GM23248 (cell line): ENCODE measurements around the gene FOXK1. TPM values are rescaled to one million over a fixed set of nuclear protein-coding genes. Genes with fewer than 3 reads are reported as not detected.

ENCODE experiments used
- DNase-seq: peaks from one replicate; pipeline ENCODE4 v3.0.0-alpha.2; 2015
- H2AFZ ChIP-seq: fragments of 200-600 bp; sonication (generic); 2 replicates; pipeline ENCODE4 v1.6.1; 2016; ENCODE audit warnings: antibody characterized with exemption
- H3F3A ChIP-seq: fragments of 200-600 bp; sonication (generic); 2 replicates; pipeline ENCODE4 v1.6.1; 2016; ENCODE audit warnings: mild to moderate bottlenecking, antibody characterized with exemption, mixed run types; ENCODE audit not compliant: insufficient read depth
- H3K27ac ChIP-seq: fragments of 200-600 bp; sonication (generic); 2 replicates; pipeline ENCODE4 v1.5.1; 2016; ENCODE audit warnings: mild to moderate bottlenecking
- H3K27me3 ChIP-seq: fragments of 200-600 bp; sonication (generic); replicated peaks from 2 replicates; pipeline ENCODE4 v1.6.1; 2016; ENCODE audit warnings: mild to moderate bottlenecking; ENCODE audit not compliant: insufficient read depth
- H3K36me3 ChIP-seq: fragments of 200-600 bp; sonication (generic); 2 replicates; pipeline ENCODE4 v1.6.1; 2016; ENCODE audit warnings: low read depth, mild to moderate bottlenecking
- H3K4me1 ChIP-seq: fragments of 200-600 bp; sonication (generic); 2 replicates; pipeline ENCODE4 v1.6.1; 2016; ENCODE audit warnings: mild to moderate bottlenecking; ENCODE audit not compliant: insufficient read depth
- H3K4me2 ChIP-seq: fragments of 200-600 bp; sonication (generic); one replicate; pipeline ENCODE4 v1.6.1; 2016; ENCODE audit warnings: mild to moderate bottlenecking; ENCODE audit not compliant: unreplicated experiment
- H3K4me3 ChIP-seq: fragments of 200-600 bp; sonication (generic); 2 replicates; pipeline ENCODE4 v1.5.1; 2016; ENCODE audit warnings: mild to moderate bottlenecking
- H3K79me2 ChIP-seq: fragments of 200-600 bp; sonication (generic); 2 replicates; pipeline ENCODE4 v1.6.1; 2016; ENCODE audit warnings: mild to moderate bottlenecking; ENCODE audit not compliant: insufficient read depth
- H3K9ac ChIP-seq: fragments of 200-600 bp; sonication (generic); 2 replicates; pipeline ENCODE4 v1.6.1; 2016; ENCODE audit warnings: mild to moderate bottlenecking
- H3K9me2 ChIP-seq: fragments of 200-600 bp; sonication (generic); 2 replicates; pipeline ENCODE4 v1.6.1; 2016; ENCODE audit warnings: mixed run types, mild to moderate bottlenecking, moderate library complexity; ENCODE audit not compliant: insufficient read depth
- H3K9me3 ChIP-seq: fragments of 200-600 bp; sonication (generic); one replicate; pipeline ENCODE4 v1.6.1; 2017; ENCODE audit warnings: low read depth
- H4K20me1 ChIP-seq: fragments of 200-600 bp; sonication (generic); 2 replicates; pipeline ENCODE4 v1.6.0; 2016; ENCODE audit not compliant: insufficient read depth
- EZH2 ChIP-seq: fragments of 200-600 bp; sonication (generic); IDR thresholded peaks from 2 replicates; pipeline ENCODE4 v1.6.1; 2018; ENCODE audit warnings: antibody characterized with exemption, mild to moderate bottlenecking; ENCODE audit not compliant: insufficient read depth, poor library complexity, severe bottlenecking
- EZH2phosphoT487 ChIP-seq: fragments of 200-600 bp; sonication (generic); IDR thresholded peaks from 2 replicates; pipeline ENCODE4 v1.6.1; 2018; ENCODE audit warnings: antibody characterized with exemption, moderate library complexity, mild to moderate bottlenecking, low read depth; ENCODE audit not compliant: insufficient read depth
- WGBS, 2 experiments: methylation state at CpG; one replicate each; pipeline ENCODE4 v1.1.6; 2015 to 2017; ENCODE audit warnings: low lambda C conversion rate in 2 of 2, low coverage in 1 of 2; ENCODE audit errors: missing lambda C conversion rate in 2 of 2; 5-methylcytosine and 5-hydroxymethylcytosine counted together
- in situ Hi-C: fragments of 300-500 bp; cut with MboI; formaldehyde crosslinking; loops from 2 replicates; pipeline ENCODE4 v1.15.0; 2020
- polyA plus RNA-seq: library from polyadenylated mRNA; unstranded; fragments of >200 nt; fragmentation: Nextera tagmentation; extraction: Ambion mirVana; gene quantifications from 2 replicates; pipeline ENCODE4 v1.2.1, GENCODE V29; 2016
- total RNA-seq: library from RNA; depleted of rRNA; stranded (reverse); fragments of >200 nt; shearing (Covaris generic); gene quantifications from 2 replicates; pipeline ENCODE4 v1.2.3, GENCODE V29; 2014

FOXK1 gene
- total and polyA plus RNA-seq, 2 experiments from 2014 or later = 8.5 to 16.4 TPM

DNA sequence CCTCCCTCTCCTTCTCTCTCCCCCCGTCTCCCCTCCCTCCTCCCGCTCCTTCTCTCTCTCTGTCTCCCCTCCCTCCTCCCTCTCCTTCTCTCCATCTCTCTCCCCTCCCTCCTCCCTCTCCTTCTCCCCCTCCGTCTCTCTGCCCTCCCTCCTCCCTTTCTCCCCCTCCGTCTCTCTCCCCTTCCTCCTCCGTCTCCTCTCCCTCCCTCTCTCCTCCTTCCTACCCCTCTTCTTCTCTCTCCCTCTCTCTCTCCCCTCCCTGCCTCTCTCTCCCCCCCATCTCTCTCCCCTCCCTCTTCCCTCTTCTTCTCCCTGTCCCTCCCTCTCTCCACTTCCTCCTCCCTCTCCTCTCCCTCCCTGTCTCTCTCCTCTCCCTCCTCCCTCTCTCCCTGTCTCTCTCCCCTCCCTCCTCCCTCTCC lies 125.5 kb downstream of the FOXK1 start:
- no peak for TF ChIP-seq EZH2
- no peak for TF ChIP-seq EZH2phosphoT487
- DNase-seq = no peak
- H3F3A ChIP-seq = no peaks in the 10 kb centered on the region
- H4K20me1 ChIP-seq = no peaks in the 10 kb centered on the region
- no peak overlapping the region for H3K9ac ChIP-seq
- WGBS, 2 experiments = 65 to 88% methylated on average over 5 of the region's 5 CpGs
- no peaks in the 10 kb centered on the region for H3K4me1 ChIP-seq
- H3K4me2 ChIP-seq = no peak overlapping the region
- H3K4me3 ChIP-seq = no peak overlapping the region
- H3K27me3 ChIP-seq = no peaks in the 10 kb centered on the region
- no peak overlapping the region for H2AFZ ChIP-seq
- no peaks in the 10 kb centered on the region for H3K79me2 ChIP-seq
- no peaks in the 10 kb centered on the region for H3K9me2 ChIP-seq
- in situ Hi-C loops = no loop called here
- no peaks in the 10 kb centered on the region for H3K9me3 ChIP-seq
- no peaks in the 10 kb centered on the region for H3K36me3 ChIP-seq
- H3K27ac ChIP-seq = no peak overlapping the region

DNA sequence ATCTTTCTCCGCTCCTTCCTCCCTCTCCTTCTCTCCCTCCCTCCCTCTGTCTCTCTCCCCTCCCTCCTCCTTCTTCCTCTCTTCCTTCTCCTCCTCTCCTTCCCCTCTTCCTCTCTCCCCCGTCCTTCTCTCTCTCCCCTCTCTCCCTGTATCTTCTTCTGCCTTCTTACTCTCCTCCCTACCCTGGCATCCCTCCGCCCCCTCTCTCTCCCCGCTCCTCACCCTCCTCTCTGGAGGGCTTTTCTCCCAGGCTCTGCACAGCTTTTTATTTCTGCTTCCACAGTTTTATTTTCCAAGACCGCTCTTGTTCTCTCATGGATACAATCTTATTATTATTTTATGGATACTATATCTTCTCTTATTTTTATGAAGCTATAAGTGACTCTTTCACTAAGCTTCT lies 125.9 kb downstream of the FOXK1 start:
- no peak overlapping the region for H2AFZ ChIP-seq
- H3K4me2 ChIP-seq = no peak overlapping the region
- no peak overlapping the region for H3K9ac ChIP-seq
- H3K36me3 ChIP-seq = no peaks in the 10 kb centered on the region
- H3F3A ChIP-seq = no peaks in the 10 kb centered on the region
- H3K79me2 ChIP-seq = no peaks in the 10 kb centered on the region
- no peaks in the 10 kb centered on the region for H3K4me1 ChIP-seq
- no peaks in the 10 kb centered on the region for H3K9me3 ChIP-seq
- TF ChIP-seq EZH2phosphoT487 = no peak
- no peak for TF ChIP-seq EZH2
- WGBS, 2 experiments = 91 to 96% methylated on average over 4 to 5 of the region's 5 CpGs
- no peak overlapping the region for H3K27ac ChIP-seq
- no peak for DNase-seq
- H3K9me2 ChIP-seq = no peaks in the 10 kb centered on the region
- in situ Hi-C loops = no loop called here
- no peaks in the 10 kb centered on the region for H4K20me1 ChIP-seq
- H3K27me3 ChIP-seq = no peaks in the 10 kb centered on the region
- no peak overlapping the region for H3K4me3 ChIP-seq

DNA sequence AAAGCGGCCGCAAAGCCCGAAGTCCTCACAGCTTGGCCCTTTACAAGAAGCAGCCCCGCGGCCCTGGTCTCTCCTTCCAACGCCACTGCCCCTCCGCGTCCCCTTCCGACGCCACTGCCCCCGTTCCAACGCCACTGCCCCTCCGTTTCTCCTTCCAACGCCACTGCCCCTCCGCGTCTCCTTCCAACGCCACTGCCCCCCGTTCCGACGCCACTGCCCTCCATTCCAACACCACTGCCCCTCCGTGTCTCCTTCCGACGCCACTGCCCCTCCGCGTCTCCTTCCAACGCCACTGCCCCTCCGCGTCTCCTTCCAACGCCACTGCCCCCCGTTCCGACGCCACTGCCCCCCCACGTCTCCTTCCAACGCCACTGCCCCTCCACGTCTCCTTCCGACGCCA lies 126.5 kb downstream of the FOXK1 start:
- WGBS, 2 experiments = 90 to 100% methylated on average over 7 to 37 of the region's 37 CpGs
- in situ Hi-C loops = no loop called here
- DNase-seq = no peak

DNA sequence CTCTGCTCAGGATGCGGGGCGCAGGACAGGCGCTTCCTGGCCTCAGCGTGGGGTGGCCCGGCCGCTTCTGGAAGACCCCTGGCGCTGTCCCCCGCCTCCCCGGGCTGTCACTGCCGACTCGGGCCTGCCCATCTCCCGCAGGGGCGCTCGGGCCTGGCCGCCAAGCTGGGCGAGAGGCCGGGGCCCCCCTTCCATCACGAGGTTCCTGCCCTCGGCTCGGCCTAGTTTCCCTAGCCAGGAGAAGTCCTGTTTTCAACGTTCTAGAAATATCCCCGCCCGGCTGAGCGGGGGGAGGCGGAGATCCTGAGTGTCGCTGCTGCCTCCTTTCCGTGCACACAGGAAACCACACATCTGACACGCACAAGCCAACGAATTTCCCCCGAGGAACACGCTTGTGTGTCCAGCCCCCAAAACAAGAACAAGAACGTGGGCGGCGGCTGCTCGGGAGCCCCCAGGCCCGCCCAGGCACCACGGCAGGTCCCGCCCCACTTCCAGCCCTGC lies 127.0 kb downstream of the FOXK1 start:
- H3K4me3 ChIP-seq = no peak overlapping the region
- no peaks in the 10 kb centered on the region for H3K9me3 ChIP-seq
- no peaks in the 10 kb centered on the region for H4K20me1 ChIP-seq
- no peak for TF ChIP-seq EZH2
- no peak for TF ChIP-seq EZH2phosphoT487
- 95 to 96% methylated on average over 9 to 38 of the region's 38 CpGs for WGBS, 2 experiments
- H3K36me3 ChIP-seq = no peaks in the 10 kb centered on the region
- no peak overlapping the region for H3K9ac ChIP-seq
- DNase-seq = no peak
- in situ Hi-C loops = no loop called here
- H3K79me2 ChIP-seq = no peaks in the 10 kb centered on the region
- H3F3A ChIP-seq = no peaks in the 10 kb centered on the region
- no peaks in the 10 kb centered on the region for H3K27me3 ChIP-seq
- H2AFZ ChIP-seq = no peak overlapping the region
- H3K4me1 ChIP-seq = no peaks in the 10 kb centered on the region
- no peak overlapping the region for H3K4me2 ChIP-seq
- no peak overlapping the region for H3K27ac ChIP-seq
- H3K9me2 ChIP-seq = no peaks in the 10 kb centered on the region

More for the DNA sequence above, 126.5 kb downstream of the FOXK1 start:
- Histone ChIP-seq H3K9me2 (no peaks in the 10 kb centered on the region), H3K9me3 (no peaks in the 10 kb centered on the region), H3K36me3 (no peaks in the 10 kb centered on the region), H3K79me2 (no peaks in the 10 kb centered on the region), H3K4me3 (no peak overlapping the region), H4K20me1 (no peaks in the 10 kb centered on the region), H2AFZ (no peak overlapping the region), H3K4me1 (no peaks in the 10 kb centered on the region), H3K27me3 (no peaks in the 10 kb centered on the region), H3F3A (no peaks in the 10 kb centered on the region), H3K27ac (no peak overlapping the region), H3K4me2 (no peak overlapping the region), H3K9ac (no peak overlapping the region)
- TF ChIP-seq EZH2phosphoT487 (no peak), EZH2 (no peak)

DNA sequence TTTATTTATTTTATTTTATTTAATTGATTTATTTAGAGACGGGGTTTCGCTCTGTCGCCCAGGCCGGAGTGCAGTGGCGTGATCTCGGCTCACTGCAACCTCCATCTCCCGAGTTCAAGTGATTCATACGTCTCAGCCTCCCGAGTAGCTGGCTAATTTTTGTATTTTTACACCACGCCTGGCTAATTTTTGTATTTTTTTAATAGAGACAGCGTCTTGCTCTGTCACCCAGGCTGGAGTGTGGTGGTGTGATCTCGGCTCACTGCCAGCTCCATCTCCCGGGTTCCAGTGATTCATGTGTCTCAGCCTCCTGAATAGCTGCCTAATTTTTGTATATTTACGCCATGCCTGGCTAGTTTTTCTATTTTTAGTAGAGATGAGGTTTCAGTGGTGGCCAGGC lies 127.6 kb downstream of the FOXK1 start:
- Histone ChIP-seq H3K36me3 (no peaks in the 10 kb centered on the region), H3K9ac (no peak overlapping the region), H3K4me3 (no peak overlapping the region), H3K27me3 (no peaks in the 10 kb centered on the region), H3K9me3 (no peaks in the 10 kb centered on the region), H3F3A (no peaks in the 10 kb centered on the region), H4K20me1 (no peaks in the 10 kb centered on the region), H2AFZ (no peak overlapping the region), H3K4me2 (no peak overlapping the region), H3K79me2 (no peaks in the 10 kb centered on the region), H3K4me1 (no peaks in the 10 kb centered on the region), H3K27ac (no peak overlapping the region), H3K9me2 (no peaks in the 10 kb centered on the region)
- in situ Hi-C loops = no loop called here
- WGBS, 2 experiments = 91 to 93% methylated on average over 14 of the region's 14 CpGs
- TF ChIP-seq EZH2phosphoT487 = no peak
- no peak for TF ChIP-seq EZH2
- no peak for DNase-seq
